HL-60 (cell line): ENCODE data around the gene NUMB.

Experiments
- DNase-seq, 2 experiments: peaks; one replicate each; pipeline ENCODE4 v3.0.0-alpha.2; 2010 to 2020; ENCODE audit warnings: low read depth in 1 of 2, low spot score in 1 of 2
- H3K27ac ChIP-seq: fragments of 250-450 bp; sonication (Bioruptor Pico); replicated peaks from 2 replicates; pipeline ENCODE4 v1.5.1; 2020; ENCODE audit warnings: mild to moderate bottlenecking, moderate library complexity
- H3K27me3 ChIP-seq: fragments of 250-450 bp; sonication (Bioruptor Pico); 2 replicates; pipeline ENCODE4 v1.5.1; 2021; ENCODE audit warnings: mild to moderate bottlenecking, moderate library complexity; ENCODE audit not compliant: insufficient read depth, poor library complexity, severe bottlenecking
- H3K4me3 ChIP-seq: replicated peaks from 2 replicates; pipeline ENCODE4 v1.5.1; 2011; ENCODE audit warnings: mild to moderate bottlenecking, control low read depth, low read length; ENCODE audit not compliant: insufficient read depth
- GABPA ChIP-seq: IDR thresholded peaks from 2 replicates; pipeline ENCODE4 v1.6.1; 2012; ENCODE audit warnings: low read depth
- POLR2AphosphoS5 ChIP-seq: IDR thresholded peaks from 2 replicates; pipeline ENCODE4 v1.6.1; 2012; ENCODE audit warnings: low read depth
- SPI1 ChIP-seq: IDR thresholded peaks from 2 replicates; pipeline ENCODE4 v1.6.1; 2012; ENCODE audit warnings: low read depth, mild to moderate bottlenecking, borderline replicate concordance
- TF ChIP-seq, protein P1 (sequence below): IDR thresholded peaks from one replicate; pipeline ENCODE4 v1.5.1; 2011; ENCODE audit warnings: low read length, control low read depth, inconsistent platforms; ENCODE audit not compliant: insufficient read depth
- TF ChIP-seq, protein P2 (sequence below): IDR thresholded peaks from 2 replicates; pipeline ENCODE4 v1.6.1; 2012; ENCODE audit warnings: low read depth; ENCODE audit not compliant: insufficient replicate concordance

Gene NUMB

DNA sequence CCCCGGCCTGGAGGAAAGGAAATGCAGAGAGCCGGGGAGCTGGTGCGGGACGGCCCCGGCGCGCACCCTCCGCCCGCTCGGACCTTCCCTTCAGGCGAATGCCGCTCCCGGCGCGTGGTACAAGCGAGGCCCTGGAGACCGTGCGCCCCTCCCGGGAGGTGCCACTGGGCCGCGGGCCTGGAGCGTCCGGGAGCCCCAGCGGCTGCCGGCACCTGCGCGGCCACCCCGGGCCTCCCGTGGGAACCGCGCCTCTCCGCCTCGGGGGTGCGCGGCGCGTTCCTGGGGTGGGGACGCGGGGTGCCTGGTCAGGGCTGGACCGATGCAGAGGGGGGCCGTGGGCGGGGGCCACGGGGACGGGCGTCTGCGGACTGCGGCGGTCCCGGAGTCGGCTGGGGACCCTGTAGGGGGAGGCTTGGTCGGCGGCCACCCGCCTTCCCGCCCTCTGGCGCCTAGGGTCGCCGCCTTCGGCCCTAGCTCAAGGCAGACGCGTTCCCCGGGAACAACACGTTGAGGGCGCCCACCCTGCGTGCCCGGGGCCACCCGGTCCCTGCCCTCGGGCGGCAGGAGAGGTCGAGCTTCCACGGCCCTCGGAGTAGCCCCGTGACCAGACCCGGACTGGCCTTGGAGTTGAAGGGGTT is 220.4 kb downstream of the NUMB start:
- DNase-seq: no peak
- H3K4me3 ChIP-seq: peak overlapping the region; percentile 27
- no peak overlapping the region for H3K27ac ChIP-seq
- peaks cover 14% of the 10 kb centered on the region for H3K27me3 ChIP-seq
- TF ChIP-seq SPI1 (no peak), GABPA (no peak)
- TF ChIP-seq, protein P1, sequence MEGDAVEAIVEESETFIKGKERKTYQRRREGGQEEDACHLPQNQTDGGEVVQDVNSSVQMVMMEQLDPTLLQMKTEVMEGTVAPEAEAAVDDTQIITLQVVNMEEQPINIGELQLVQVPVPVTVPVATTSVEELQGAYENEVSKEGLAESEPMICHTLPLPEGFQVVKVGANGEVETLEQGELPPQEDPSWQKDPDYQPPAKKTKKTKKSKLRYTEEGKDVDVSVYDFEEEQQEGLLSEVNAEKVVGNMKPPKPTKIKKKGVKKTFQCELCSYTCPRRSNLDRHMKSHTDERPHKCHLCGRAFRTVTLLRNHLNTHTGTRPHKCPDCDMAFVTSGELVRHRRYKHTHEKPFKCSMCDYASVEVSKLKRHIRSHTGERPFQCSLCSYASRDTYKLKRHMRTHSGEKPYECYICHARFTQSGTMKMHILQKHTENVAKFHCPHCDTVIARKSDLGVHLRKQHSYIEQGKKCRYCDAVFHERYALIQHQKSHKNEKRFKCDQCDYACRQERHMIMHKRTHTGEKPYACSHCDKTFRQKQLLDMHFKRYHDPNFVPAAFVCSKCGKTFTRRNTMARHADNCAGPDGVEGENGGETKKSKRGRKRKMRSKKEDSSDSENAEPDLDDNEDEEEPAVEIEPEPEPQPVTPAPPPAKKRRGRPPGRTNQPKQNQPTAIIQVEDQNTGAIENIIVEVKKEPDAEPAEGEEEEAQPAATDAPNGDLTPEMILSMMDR: no peak

DNA sequence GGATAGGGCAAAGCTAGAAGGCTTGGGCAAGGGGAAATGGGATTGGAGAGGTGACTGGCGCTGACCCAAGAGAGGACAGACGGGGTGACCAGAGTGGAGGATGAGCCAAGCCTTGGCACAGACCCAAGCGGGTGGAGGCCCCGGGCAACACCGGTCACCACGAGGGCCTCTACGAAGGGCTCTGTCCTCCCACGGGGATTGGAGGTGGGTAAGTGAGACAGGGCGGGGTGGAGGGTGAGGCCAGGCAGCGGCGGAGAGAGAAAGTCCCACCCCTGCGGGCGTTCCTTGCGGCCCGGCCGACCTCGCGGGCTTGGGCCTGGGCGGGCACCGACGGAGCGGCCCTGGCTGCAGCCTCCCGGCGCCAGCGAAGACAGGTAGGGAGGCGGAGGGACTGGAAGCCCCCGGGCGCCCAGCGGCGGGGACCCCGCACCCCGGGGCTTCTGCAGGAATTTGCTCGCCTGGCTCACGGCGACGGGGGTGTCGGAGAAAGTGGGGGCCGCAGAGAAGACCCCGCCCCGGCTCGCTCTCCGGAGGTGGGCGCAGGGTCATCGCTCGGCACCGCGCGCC is 221.0 kb downstream of the NUMB start, which contains the start of gene PAPLN:
PAPLN (plus strand) TSS at position 288 of the 567 bp plus-strand sequence. CDS start 2,273 bp downstream, outside the sequence.
- peak within 1 kb of the TSS; percentile 27 for H3K4me3 ChIP-seq
- TF ChIP-seq, protein P1: no peak
- TF ChIP-seq GABPA (no peak), POLR2AphosphoS5 (no peak)
- TF ChIP-seq, protein P2, sequence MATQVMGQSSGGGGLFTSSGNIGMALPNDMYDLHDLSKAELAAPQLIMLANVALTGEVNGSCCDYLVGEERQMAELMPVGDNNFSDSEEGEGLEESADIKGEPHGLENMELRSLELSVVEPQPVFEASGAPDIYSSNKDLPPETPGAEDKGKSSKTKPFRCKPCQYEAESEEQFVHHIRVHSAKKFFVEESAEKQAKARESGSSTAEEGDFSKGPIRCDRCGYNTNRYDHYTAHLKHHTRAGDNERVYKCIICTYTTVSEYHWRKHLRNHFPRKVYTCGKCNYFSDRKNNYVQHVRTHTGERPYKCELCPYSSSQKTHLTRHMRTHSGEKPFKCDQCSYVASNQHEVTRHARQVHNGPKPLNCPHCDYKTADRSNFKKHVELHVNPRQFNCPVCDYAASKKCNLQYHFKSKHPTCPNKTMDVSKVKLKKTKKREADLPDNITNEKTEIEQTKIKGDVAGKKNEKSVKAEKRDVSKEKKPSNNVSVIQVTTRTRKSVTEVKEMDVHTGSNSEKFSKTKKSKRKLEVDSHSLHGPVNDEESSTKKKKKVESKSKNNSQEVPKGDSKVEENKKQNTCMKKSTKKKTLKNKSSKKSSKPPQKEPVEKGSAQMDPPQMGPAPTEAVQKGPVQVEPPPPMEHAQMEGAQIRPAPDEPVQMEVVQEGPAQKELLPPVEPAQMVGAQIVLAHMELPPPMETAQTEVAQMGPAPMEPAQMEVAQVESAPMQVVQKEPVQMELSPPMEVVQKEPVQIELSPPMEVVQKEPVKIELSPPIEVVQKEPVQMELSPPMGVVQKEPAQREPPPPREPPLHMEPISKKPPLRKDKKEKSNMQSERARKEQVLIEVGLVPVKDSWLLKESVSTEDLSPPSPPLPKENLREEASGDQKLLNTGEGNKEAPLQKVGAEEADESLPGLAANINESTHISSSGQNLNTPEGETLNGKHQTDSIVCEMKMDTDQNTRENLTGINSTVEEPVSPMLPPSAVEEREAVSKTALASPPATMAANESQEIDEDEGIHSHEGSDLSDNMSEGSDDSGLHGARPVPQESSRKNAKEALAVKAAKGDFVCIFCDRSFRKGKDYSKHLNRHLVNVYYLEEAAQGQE: no peak
- no peak for DNase-seq
- H3K27me3 ChIP-seq: peaks cover 14% of the 10 kb centered on the region
- H3K27ac ChIP-seq: no peak within 1 kb of the TSS

DNA sequence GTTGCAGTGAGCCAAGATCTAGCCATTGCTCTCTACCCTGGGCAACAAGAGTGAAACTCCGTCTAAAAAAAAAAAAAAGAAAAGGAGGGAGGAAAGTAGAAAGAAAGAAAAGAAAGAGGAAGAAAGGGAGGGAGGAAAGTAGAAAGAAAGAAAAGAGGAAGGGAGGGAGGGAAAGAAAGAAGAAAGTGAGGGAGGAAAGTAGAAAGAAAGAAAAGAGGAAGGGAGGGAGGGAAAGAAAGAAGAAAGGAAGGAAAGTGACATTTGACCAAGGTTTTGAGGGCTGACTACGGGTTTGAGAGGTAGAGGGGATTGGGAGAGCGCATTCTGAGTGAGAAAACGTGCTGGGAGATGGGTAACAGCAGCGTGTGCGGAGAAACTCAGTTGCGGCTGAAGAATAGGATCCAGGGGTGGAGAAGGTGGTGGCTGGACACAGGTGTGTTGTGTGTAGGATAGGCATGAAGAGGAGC is 221.6 kb downstream of the NUMB start:
- H3K4me3 ChIP-seq: no peak overlapping the region
- no peak overlapping the region for H3K27ac ChIP-seq
- TF ChIP-seq, protein P1: no peak
- no peak for TF ChIP-seq GABPA
- no peak for TF ChIP-seq SPI1
- TF ChIP-seq, protein P2: no peak
- no peak for TF ChIP-seq POLR2AphosphoS5
- no peak for DNase-seq
- peaks cover 14% of the 10 kb centered on the region for H3K27me3 ChIP-seq
